Endothelial cell of hepatic sinusoid (primary cell): Measurements from ENCODE around the gene MPP4.

Experiments
- in situ Hi-C: cut with HindIII; loops from 2 replicates; pipeline ENCODE4 v1.10.0; 2017; ENCODE audit warnings: low sequenced_read_pairs

Gene MPP4

DNA sequence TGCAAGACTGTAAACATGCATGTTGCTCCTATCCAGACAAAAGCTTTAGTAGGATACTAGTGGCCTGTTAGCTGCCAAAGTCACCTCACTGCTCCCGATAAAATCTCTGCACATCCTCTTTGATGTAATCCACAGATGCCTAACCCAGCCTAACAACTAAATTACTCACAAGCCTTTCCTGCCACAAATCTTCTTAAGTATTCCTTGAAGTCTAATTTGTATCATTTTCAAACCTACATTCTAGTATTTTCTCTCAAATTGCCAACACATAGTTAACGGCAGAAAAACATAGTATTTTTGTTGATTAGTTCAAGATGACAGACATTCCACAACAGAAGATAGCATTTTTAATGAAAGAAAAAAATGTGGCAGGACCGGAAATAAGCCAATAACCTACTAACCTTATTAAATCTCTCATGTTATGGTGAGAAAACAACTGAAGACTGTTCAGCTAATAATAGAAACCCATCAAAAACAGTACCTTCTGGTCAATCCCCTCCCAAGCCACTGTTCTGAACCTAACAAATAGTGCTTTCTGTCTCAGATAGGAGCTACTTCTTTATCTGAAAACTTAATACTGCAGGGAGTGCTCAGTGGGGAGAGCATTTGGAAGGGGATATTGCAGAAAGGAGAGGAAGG is at the start of gene MPP4:
TSS of gene MPP4 (minus strand) at position 57 of the 639 bp plus-strand sequence. CDS start 4,690 bp downstream, outside the sequence.
- in situ Hi-C loops: loop anchor here (5.0 kb wide), 1 partner anchor 51 kb away; no protein-coding TSS in a partner anchor

DNA sequence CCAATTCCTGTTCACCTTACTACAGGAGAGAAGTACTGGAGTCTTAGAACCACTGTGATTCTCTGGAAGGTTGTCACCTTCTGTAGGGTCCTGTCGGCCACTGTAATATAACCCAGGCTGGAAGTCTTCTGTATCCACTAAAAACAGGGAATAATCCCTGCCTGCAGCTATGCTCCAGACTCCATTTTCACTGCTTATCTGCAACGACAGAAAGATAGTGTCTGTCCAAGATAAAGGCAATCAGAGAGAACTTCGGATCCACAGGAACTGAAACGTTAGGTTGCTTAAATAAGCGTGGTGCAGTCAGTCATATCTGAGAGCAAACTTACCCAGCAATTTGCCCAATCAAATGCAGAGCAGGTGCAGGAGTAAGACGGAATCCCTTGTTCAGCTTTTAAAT is 48.1 kb upstream of the MPP4 start:
- in situ Hi-C loops: no loop called here

- in situ Hi-C loops: no loop called here
Measured at GRCh38 chr2:201735486-201735885, 37.0 kb upstream of the MPP4 start.

- in situ Hi-C loops: no loop called here
Measured at GRCh38 chr2:201734111-201734510, 35.7 kb upstream of the MPP4 start.

- in situ Hi-C loops: no loop called here
Measured at GRCh38 chr2:201733544-201733943, 35.1 kb upstream of the MPP4 start.

GRCh38 chr2:201730651-201731285 is 32.3 kb upstream of the MPP4 start:
- in situ Hi-C loops: no loop called here

DNA sequence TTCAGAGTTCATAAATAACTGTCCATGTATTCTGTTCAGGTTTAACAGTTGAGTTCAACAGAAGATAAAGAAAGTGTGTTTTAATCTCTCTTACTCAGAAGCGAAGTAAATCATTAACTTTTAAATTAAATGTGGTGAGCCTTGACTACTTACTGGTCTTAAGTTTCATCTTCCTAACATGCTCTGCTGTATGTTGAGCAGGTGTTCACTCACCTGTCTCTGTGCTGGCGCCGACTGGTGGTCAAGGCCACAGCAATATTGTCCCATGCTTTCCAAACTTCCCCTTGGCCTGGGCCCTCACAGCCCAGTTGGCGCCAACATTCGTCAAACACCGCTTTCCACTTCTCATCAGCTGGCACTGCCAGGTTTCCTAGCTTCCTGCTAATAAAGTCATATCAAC is 17.0 kb upstream of the MPP4 start:
- in situ Hi-C loops: no loop called here

GRCh38 chr2:201712726-201713125 is 14.3 kb upstream of the MPP4 start:
- in situ Hi-C loops: no loop called here

- in situ Hi-C loops: no loop called here
Measured at GRCh38 chr2:201709747-201710146, 11.3 kb upstream of the MPP4 start.

- in situ Hi-C loops: no loop called here
Measured at GRCh38 chr2:201709049-201709448, 10.6 kb upstream of the MPP4 start.

DNA sequence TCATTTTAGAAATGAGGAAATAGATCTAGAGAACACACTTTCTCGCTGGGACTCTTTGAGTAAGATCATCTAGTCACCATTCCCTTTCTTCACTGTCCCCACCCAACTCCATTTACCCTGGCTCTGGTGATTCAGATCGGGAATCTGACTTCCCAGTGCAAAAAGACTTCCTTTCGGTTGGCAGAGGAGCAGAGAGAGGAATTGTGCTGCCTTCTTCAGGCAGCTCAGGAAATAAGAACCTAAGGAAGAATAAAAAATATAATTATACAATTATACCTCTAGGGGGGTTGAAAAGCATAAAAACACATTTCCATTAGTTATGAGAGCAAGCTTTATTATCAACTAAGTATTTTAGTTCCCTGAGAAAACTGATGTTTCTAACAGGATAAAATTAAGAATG is 9.3 kb upstream of the MPP4 start:
- in situ Hi-C loops: no loop called here

- in situ Hi-C loops: no loop called here
Measured at GRCh38 chr2:201707142-201707541, 8.7 kb upstream of the MPP4 start.

DNA sequence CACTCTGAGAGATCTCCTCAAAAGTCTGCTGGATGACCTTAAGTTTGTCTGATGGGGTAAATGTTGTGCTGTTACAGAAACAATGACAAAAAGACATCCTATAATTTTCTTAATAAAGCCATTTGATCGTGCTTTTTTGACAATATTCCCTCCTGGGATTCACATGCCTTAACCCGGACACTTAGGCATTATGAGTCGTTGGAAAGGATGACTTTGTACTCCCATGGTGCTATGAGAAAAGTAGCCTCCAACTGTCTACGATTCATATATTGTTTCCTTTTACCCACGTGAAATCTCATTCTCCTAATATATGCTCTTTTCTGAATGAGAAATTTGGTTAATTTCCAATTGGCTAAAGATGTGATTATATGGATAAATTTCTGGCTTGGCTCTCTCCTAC is 6.1 kb upstream of the MPP4 start:
- in situ Hi-C loops: no loop called here

DNA sequence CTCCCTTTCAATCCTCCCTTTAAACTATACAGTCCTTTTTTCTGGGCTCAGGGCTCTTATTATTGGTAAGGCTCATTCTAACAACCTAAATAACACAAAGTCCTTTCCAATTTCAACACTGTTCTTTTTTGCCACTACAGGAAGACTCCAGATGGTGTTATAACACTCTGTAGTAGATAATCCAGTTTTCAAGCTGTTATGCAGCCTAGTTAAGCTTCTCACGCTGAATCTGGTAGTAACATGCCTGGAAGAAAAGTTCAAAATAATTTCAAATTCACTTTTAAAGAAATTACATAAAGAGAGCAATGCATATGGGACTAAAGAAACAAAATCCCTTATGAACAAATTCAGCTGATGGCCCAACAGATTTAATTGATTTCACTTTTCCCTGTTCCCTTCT is 3.2 kb upstream of the MPP4 start:
- in situ Hi-C loops: no loop called here

- in situ Hi-C loops: loop anchor here (5.0 kb wide), 1 partner anchor 52 kb away; no protein-coding TSS in a partner anchor
Measured at GRCh38 chr2:201699416-201699815, 972 bp upstream of the MPP4 start.

DNA sequence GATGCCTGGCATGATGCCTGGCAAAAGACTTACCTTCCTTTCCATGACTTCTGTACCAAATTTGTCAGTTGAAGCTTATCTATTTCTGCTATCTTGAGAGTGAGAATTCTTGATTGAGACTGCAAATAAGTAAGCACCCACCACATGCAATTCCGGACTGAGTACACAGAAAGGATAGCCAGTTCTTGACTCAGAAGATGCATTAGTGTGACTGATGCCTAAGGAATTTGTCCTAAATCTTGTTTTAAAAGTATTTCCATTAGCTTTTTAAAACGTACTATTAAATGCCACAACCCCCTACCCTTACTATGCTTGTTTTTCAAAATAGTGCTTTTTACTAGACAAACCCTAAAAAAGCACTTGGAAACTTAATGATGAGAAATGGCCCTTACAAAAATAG is 545 bp downstream of the MPP4 start:
- in situ Hi-C loops: loop anchor here (5.0 kb wide), 1 partner anchor 51 kb away; no protein-coding TSS in a partner anchor

- in situ Hi-C loops: loop anchor here (5.0 kb wide), 1 partner anchor 49 kb away; no protein-coding TSS in a partner anchor
Measured at GRCh38 chr2:201696151-201696659, 2.2 kb downstream of the MPP4 start.

DNA sequence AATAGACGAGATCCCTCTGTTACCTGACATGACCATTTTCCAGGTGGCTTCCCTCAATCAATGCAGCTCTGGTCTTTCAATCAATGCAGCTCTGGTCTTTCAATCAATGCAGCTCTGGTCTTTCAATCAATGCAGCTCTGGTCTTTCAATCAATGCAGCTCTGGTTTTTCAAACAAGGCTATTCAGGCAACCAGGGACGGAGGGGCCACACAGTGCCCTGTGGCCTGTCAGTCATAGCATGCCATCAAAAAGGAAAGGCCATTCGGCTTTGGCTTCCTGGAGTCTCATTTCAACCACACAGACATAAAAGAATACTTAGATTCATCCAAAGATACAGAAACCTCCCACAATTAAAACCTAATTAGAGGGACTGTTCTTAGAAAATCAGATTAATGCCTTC is 13.3 kb downstream of the MPP4 start:
- in situ Hi-C loops: no loop called here

- in situ Hi-C loops: no loop called here
Measured at GRCh38 chr2:201680743-201681142, 17.7 kb downstream of the MPP4 start.

DNA sequence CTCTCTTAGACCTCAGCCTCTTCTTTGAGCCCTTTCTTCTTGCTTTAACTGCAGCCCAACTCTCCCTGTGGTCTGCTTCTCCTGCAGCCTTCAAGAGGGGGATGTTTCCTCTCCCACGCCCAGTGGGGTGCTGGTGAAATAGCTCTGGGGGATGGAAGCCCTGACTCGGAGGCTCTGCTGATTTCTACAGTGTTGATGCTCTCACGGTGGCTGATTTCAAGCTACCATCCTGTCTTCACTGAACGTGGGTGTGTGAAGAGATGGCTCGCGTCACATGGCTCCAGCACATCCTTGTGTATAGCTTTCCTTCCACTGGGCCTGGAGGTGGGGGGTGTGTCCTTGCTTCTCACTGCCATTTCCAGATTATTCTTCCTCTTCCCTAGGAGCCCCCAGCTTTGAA is 20.0 kb downstream of the MPP4 start:
- in situ Hi-C loops: no loop called here

- in situ Hi-C loops: no loop called here
Measured at GRCh38 chr2:201675454-201675853, 23.0 kb downstream of the MPP4 start.

DNA sequence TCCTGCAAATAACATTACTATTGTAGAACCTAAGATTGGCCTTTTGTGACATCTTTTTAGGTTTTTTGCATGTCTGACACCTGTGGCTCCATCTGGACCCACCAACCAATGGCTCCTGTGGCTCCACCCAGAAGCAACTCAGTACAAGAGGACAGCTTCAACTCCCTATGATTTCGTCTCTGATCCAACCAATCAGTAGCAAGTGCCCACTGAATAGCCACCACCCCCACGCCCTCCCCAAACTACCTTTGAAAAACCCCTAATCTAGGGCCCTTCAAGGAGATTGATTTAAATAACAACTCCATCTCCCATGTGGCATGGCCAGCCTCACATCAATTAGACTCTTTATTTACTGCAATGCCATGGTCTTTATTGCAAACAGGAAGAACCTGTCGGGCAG is 23.6 kb downstream of the MPP4 start:
- in situ Hi-C loops: no loop called here
